Suprapubic skin (tissue), 4 donors: ENCODE data around the gene ATF7.

Experiments used
- EP300 ChIP-seq: sonication (generic); formaldehyde crosslinking; IDR thresholded peaks from one replicate; pipeline ENCODE4 v1.6.1; 2017; ENCODE audit warnings: antibody characterized with exemption
- POLR2A ChIP-seq, 2 donors: fragments of 450-650 bp; IDR thresholded peaks; one replicate each; pipeline ENCODE4 v1.6.1; 2017; ENCODE audit warnings: antibody characterized with exemption in 2 of 2, mild to moderate bottlenecking in 2 of 2, moderate library complexity in 2 of 2
- POLR2AphosphoS5 ChIP-seq, 3 donors: sonication (generic); formaldehyde crosslinking; IDR thresholded peaks; one replicate each; pipeline ENCODE4 v1.6.1; 2017; ENCODE audit warnings: antibody characterized with exemption in 3 of 3
- TF ChIP-seq, protein P1 (sequence below), 2 donors: fragments of 200-600 bp in 1 of 2; fragments of 450-650 bp in 1 of 2; sonication (generic) in 1 of 2; IDR thresholded peaks; one replicate each; pipeline ENCODE4 v1.5.1; 2016 to 2019; ENCODE audit warnings: antibody characterized with exemption in 2 of 2, mild to moderate bottlenecking in 1 of 2, moderate library complexity in 1 of 2

DNA sequence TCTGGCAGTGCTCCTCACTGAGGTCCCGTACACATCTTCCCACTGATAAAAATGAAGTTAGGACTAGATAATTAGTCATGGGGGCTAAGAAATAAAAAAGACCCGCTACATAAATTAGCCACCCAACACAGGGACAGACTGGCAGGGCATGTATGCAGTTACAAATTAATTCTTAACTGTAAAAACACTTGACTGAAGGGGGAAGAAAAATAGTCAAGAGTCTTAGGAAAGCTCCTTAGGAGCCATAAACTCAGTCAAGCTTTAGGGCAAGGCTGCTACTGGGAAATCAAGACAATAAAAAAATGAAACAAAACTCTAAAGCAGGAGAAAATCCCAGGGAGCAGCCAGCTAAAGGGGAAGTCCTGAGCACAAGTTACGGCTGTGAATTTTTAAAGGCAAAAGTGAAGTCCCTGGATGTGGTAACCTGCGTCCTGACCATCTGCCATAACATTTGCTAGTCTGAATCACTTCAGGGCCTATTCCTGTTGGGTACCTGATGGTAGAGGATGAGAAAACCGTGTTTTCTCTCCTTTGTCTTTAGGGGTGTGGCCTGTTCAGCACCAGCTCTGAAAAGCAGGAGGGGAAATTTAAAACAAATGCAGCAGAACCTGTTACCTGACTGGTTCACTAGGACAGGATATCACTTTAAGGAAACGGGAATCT, 111.4 kb downstream of the ATF7 start:
- TF ChIP-seq POLR2AphosphoS5 (IDR thresholded peaks at IDR 0.05) (no peak), POLR2A (IDR thresholded peaks at IDR 0.05) (no peak), EP300 (no peak)
- TF ChIP-seq, protein P1, sequence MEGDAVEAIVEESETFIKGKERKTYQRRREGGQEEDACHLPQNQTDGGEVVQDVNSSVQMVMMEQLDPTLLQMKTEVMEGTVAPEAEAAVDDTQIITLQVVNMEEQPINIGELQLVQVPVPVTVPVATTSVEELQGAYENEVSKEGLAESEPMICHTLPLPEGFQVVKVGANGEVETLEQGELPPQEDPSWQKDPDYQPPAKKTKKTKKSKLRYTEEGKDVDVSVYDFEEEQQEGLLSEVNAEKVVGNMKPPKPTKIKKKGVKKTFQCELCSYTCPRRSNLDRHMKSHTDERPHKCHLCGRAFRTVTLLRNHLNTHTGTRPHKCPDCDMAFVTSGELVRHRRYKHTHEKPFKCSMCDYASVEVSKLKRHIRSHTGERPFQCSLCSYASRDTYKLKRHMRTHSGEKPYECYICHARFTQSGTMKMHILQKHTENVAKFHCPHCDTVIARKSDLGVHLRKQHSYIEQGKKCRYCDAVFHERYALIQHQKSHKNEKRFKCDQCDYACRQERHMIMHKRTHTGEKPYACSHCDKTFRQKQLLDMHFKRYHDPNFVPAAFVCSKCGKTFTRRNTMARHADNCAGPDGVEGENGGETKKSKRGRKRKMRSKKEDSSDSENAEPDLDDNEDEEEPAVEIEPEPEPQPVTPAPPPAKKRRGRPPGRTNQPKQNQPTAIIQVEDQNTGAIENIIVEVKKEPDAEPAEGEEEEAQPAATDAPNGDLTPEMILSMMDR (IDR thresholded peaks at IDR 0.05) = no peak
